ENCODE results near the gene MYADML2.

DNA sequence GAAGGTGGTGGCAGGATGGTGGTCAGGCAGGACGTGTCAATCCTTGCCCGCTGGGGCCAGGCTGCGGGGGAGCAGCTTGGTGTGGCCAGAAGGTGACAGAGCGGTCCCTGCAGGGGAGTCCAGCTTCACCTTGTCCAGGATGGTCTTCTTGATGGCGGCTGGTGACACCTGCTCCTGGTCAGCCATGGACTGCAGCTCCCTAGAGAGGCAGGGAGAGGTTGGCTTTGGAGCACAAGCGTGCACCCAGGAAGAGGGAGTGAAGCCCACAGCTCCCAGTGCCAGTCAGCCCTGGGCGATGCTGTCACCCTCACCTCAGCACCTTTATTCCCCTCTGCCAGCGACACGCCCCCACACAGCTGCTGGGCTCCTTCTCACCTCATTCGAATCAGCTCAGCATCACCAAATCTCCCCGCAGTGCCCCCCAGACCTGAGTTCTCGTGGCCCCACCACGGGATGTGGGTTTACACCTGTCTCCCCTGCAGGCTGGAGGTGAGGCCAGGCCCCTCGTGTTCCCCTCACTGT lies 13.8 kb downstream of the MYADML2 start:
- TF ChIP-seq YY1 (IDR thresholded peaks at IDR 0.05; ENCODE audit: insufficient read depth, insufficient read length) (no peak), ZNF274 (IDR thresholded peaks at IDR 0.05; ENCODE audit: low read depth, low read length) (no peak), SUZ12 (IDR thresholded peaks at IDR 0.05; ENCODE audit: extremely low read depth, insufficient read depth, insufficient read length) (no peak)
